Fibroblast of the aortic adventitia (primary cell): ENCODE data around the gene SHKBP1. TPM values are rescaled to one million over a fixed set of nuclear protein-coding genes. Genes with fewer than 3 reads are reported as not detected.
"Not testable (repeated sequence)": the region's sequence is repeated elsewhere in the genome, so short reads cannot be mapped to it uniquely, and the experiment has no call there.

ENCODE experiments used
- DNase-seq: peaks from one replicate; pipeline ENCODE4 v3.0.0-alpha.2; 2010; ENCODE audit warnings: low read depth
- H3K4me3 ChIP-seq: 2 replicates; pipeline ENCODE4 v1.5.1; 2011; ENCODE audit warnings: low read depth, mild to moderate bottlenecking, control low read depth, low read length, moderate library complexity
- CTCF ChIP-seq: IDR thresholded peaks from 2 replicates; pipeline ENCODE4 v1.5.1; 2011; ENCODE audit warnings: mild to moderate bottlenecking, low read length, control low read depth, inconsistent platforms; ENCODE audit not compliant: insufficient read depth
- total RNA-seq: library from RNA; depleted of rRNA; stranded (reverse); fragments of >200 nt; gene quantifications from 2 replicates; pipeline ENCODE4 v1.2.3, GENCODE V29; 2012; ENCODE audit warnings: low replicate concordance

SHKBP1 gene
- total RNA-seq, 1 donor: 24.9 TPM

- no peak for DNase-seq
- TF ChIP-seq CTCF: no peak
- H3K4me3 ChIP-seq: no peak overlapping the region
These were observed 19.6 kb upstream of the SHKBP1 start for GRCh38 chr19:40556953-40557530.

GRCh38 chr19:40559394-40559793 is 17.3 kb upstream of the SHKBP1 start:
- TF ChIP-seq CTCF: no peak
- DNase-seq: no peak
- H3K4me3 ChIP-seq: no peak overlapping the region

- no peak for TF ChIP-seq CTCF
- H3K4me3 ChIP-seq: no peak overlapping the region
- DNase-seq: no peak
These were observed 16.6 kb upstream of the SHKBP1 start for GRCh38 chr19:40560092-40560507.

GRCh38 chr19:40561947-40562346 is 14.7 kb upstream of the SHKBP1 start:
- no peak for TF ChIP-seq CTCF
- DNase-seq: no peak
- H3K4me3 ChIP-seq: no peak overlapping the region

- not testable (repeated sequence) for H3K4me3 ChIP-seq, DNase-seq
These were observed 12.1 kb upstream of the SHKBP1 start for GRCh38 chr19:40564535-40564934.

GRCh38 chr19:40565355-40565754 is 11.3 kb upstream of the SHKBP1 start:
- no peak overlapping the region for H3K4me3 ChIP-seq
- no peak for TF ChIP-seq CTCF
- no peak for DNase-seq

GRCh38 chr19:40565910-40566495 is 10.7 kb upstream of the SHKBP1 start:
- H3K4me3 ChIP-seq: no peak overlapping the region
- no peak for DNase-seq
- TF ChIP-seq CTCF: no peak
